Loucy (cell line): Measurements from ENCODE around the gene HOXB4.
A peak's percentile ranks its signal among the peaks of the same experiment; 100 is the strongest.

ENCODE experiments used
- H2AFZ ChIP-seq: fragments of 200-600 bp; sonication (generic); 2 replicates; pipeline ENCODE4 v1.6.0; 2016; ENCODE audit warnings: antibody characterized with exemption, mild to moderate bottlenecking, low read length, moderate library complexity
- H3F3A ChIP-seq: fragments of 200-600 bp; 2 replicates; pipeline ENCODE4 v1.6.0; 2016; ENCODE audit warnings: antibody characterized with exemption, low read depth, mild to moderate bottlenecking
- H3K27me3 ChIP-seq: fragments of 200-600 bp; sonication (generic); 2 replicates; pipeline ENCODE4 v1.6.1; 2014; ENCODE audit warnings: low read length, mild to moderate bottlenecking; ENCODE audit not compliant: insufficient read depth, poor library complexity, severe bottlenecking
- H3K36me3 ChIP-seq: fragments of 200-600 bp; sonication (generic); 2 replicates; pipeline ENCODE4 v1.6.1; 2016; ENCODE audit warnings: low read length; ENCODE audit not compliant: insufficient read depth
- H3K4me1 ChIP-seq: fragments of 200-600 bp; sonication (generic); 2 replicates; pipeline ENCODE4 v1.5.1; 2014; ENCODE audit warnings: low read length, mild to moderate bottlenecking; ENCODE audit not compliant: insufficient read depth, poor library complexity, severe bottlenecking
- H3K4me2 ChIP-seq: fragments of 200-600 bp; sonication (generic); 2 replicates; pipeline ENCODE4 v1.6.0; 2014; ENCODE audit warnings: antibody characterized with exemption, low read length, low read depth, mild to moderate bottlenecking; ENCODE audit not compliant: poor library complexity, severe bottlenecking
- H3K4me3 ChIP-seq: fragments of 200-600 bp; sonication (generic); 2 replicates; pipeline ENCODE4 v1.5.1; 2014; ENCODE audit warnings: low read length, mild to moderate bottlenecking, mixed read lengths; ENCODE audit not compliant: poor library complexity, severe bottlenecking
- H3K79me2 ChIP-seq: fragments of 200-600 bp; sonication (generic); 2 replicates; pipeline ENCODE4 v1.6.1; 2014; ENCODE audit warnings: low read length; ENCODE audit not compliant: insufficient read depth
- H3K9ac ChIP-seq: fragments of 200-600 bp; sonication (generic); 2 replicates; pipeline ENCODE4 v1.6.0; 2014; ENCODE audit warnings: mild to moderate bottlenecking, low read depth, low read length, moderate library complexity; ENCODE audit not compliant: poor library complexity, severe bottlenecking
- H3K9me2 ChIP-seq: fragments of 200-600 bp; sonication (generic); replicated peaks from 2 replicates; pipeline ENCODE4 v1.6.1; 2016; ENCODE audit warnings: low read depth, low read length, mixed read lengths
- H3K9me3 ChIP-seq: fragments of 200-600 bp; sonication (generic); 2 replicates; pipeline ENCODE4 v1.6.1; 2014; ENCODE audit warnings: mild to moderate bottlenecking, antibody characterized with exemption, low read length, low read depth; ENCODE audit not compliant: insufficient read depth
- H4K20me1 ChIP-seq: fragments of 200-600 bp; sonication (generic); 2 replicates; pipeline ENCODE4 v1.6.0; 2014; ENCODE audit warnings: antibody characterized with exemption, low read length, mild to moderate bottlenecking; ENCODE audit not compliant: insufficient read depth, poor library complexity, severe bottlenecking
- EZH2phosphoT487 ChIP-seq: fragments of 200-600 bp; IDR thresholded peaks from 2 replicates; pipeline ENCODE4 v1.6.1; 2018; ENCODE audit warnings: antibody characterized with exemption, mild to moderate bottlenecking, moderate library complexity, borderline replicate concordance
- TF ChIP-seq, protein P1 (sequence below): fragments of 200-600 bp; sonication (generic); conservative IDR thresholded peaks from 2 replicates; pipeline ENCODE4 v1.5.1; 2014; ENCODE audit warnings: mild to moderate bottlenecking, antibody characterized with exemption, low read length

Gene HOXB4

GRCh38 chr17:48620461-48621139 is 42.5 kb upstream of the HOXB4 start:
- peak overlapping the region; percentile 89 for H3K4me3 ChIP-seq
- no peak for TF ChIP-seq EZH2phosphoT487
- TF ChIP-seq, protein P1, sequence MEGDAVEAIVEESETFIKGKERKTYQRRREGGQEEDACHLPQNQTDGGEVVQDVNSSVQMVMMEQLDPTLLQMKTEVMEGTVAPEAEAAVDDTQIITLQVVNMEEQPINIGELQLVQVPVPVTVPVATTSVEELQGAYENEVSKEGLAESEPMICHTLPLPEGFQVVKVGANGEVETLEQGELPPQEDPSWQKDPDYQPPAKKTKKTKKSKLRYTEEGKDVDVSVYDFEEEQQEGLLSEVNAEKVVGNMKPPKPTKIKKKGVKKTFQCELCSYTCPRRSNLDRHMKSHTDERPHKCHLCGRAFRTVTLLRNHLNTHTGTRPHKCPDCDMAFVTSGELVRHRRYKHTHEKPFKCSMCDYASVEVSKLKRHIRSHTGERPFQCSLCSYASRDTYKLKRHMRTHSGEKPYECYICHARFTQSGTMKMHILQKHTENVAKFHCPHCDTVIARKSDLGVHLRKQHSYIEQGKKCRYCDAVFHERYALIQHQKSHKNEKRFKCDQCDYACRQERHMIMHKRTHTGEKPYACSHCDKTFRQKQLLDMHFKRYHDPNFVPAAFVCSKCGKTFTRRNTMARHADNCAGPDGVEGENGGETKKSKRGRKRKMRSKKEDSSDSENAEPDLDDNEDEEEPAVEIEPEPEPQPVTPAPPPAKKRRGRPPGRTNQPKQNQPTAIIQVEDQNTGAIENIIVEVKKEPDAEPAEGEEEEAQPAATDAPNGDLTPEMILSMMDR: no peak
- H2AFZ ChIP-seq: no peak overlapping the region
- peak overlapping the region; percentile 100 for H3K9ac ChIP-seq
- H3K4me1 ChIP-seq: peaks cover 55% of the 10 kb centered on the region
- H3K27me3 ChIP-seq: peaks cover 34% of the 10 kb centered on the region
- H3K36me3 ChIP-seq: peaks cover 8% of the 10 kb centered on the region; the same call in 1 of the 2 replicates
- H3K9me2 ChIP-seq: no peaks in the 10 kb centered on the region
- H3K79me2 ChIP-seq: peaks cover 97% of the 10 kb centered on the region
- H4K20me1 ChIP-seq: peaks cover 21% of the 10 kb centered on the region
- peaks cover 8% of the 10 kb centered on the region; the same call in 1 of the 2 replicates for H3F3A ChIP-seq
- H3K4me2 ChIP-seq: peak overlapping the region; percentile 98
- no peaks in the 10 kb centered on the region for H3K9me3 ChIP-seq

DNA sequence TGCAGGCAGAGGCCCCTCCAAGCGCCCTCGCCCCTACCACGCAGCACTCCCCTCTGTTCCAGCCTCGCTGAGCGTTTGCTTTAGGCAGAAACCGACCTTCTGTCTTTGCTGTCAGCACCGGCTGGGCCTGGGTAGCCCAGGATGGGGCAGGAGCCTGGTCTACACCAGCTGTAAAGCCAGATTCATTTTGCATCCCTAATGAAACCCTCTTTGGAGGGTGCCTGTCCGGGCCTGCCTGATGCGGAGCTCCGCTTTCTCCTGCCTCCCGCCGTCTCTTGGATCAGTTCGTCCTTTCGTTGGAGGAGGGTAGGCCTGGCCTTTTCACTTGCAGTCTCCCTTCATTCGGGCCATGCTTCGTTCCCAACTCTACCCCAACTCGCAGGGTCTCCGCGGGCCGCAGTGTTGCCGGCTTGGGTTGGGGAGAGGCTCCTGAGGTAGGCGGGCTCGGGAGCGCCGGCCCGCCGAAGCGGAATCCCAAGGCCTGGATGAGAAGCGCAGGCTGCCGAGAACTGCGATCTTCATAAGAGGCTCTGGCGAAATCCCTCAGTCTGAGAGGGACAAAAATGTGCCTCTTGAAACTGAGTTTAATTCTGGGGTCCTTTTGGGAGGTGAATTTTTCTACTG is 41.8 kb upstream of the HOXB4 start:
- Histone ChIP-seq H3K36me3 (peaks cover 8% of the 10 kb centered on the region; the same call in 1 of the 2 replicates), H4K20me1 (peaks cover 17% of the 10 kb centered on the region), H3F3A (peaks cover 8% of the 10 kb centered on the region; the same call in 1 of the 2 replicates), H3K27me3 (peaks cover 27% of the 10 kb centered on the region), H3K4me2 (peak overlapping the region; percentile 98), H3K4me1 (peaks cover 59% of the 10 kb centered on the region), H2AFZ (no peak overlapping the region), H3K9me3 (no peaks in the 10 kb centered on the region), H3K79me2 (peaks cover 97% of the 10 kb centered on the region), H3K9ac (peak overlapping the region; percentile 100), H3K4me3 (peak overlapping the region; percentile 89), H3K9me2 (no peaks in the 10 kb centered on the region)
- TF ChIP-seq, protein P1: no peak
- TF ChIP-seq EZH2phosphoT487: no peak

DNA sequence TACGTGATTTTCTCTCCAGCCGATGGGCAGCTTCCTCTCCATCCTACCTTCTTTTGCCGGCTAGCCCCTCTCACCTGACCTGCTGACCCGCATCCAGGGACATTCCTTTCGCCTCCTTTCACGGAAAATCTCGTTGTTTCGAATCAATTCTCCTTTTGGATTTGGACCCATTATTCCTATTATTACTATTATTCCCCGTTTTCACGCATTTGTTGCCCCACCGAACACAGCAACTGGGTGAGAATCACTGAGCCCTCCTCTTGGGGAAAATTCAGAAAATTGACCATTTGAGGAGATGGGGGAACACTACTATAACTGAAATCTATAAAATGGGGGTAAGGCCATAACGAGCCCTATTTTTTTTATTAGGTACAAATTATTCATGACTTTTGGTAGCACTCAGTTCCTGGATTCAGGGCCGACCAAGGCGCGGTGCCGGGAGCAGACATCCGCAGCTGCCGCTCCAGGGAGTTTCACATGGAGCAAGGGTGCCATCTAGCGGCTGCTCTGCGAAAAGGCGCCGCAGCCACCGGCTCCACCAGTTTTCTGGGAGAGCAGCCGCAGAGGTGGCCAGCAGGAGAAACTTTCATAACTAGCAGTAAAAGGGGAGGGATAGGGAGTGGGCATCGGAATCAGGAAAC is 40.2 kb upstream of the HOXB4 start:
- Histone ChIP-seq H3K36me3 (peaks cover 8% of the 10 kb centered on the region; the same call in 1 of the 2 replicates), H3K79me2 (peaks cover 97% of the 10 kb centered on the region), H3K9me2 (no peaks in the 10 kb centered on the region), H3K4me3 (peak overlapping the region; percentile 89), H3K9me3 (no peaks in the 10 kb centered on the region), H2AFZ (no peak overlapping the region), H3K9ac (peak overlapping the region; percentile 100), H3F3A (peaks cover 8% of the 10 kb centered on the region; the same call in 1 of the 2 replicates), H3K4me2 (peak overlapping the region; percentile 98), H3K4me1 (peaks cover 47% of the 10 kb centered on the region), H3K27me3 (peaks cover 23% of the 10 kb centered on the region), H4K20me1 (peaks cover 9% of the 10 kb centered on the region)
- TF ChIP-seq, protein P1: peak; percentile 95
- no peak for TF ChIP-seq EZH2phosphoT487
